GM12873 (cell line): ENCODE measurements around the gene PRKG1.

Experiments used
- TF ChIP-seq, protein P1 (sequence below): IDR thresholded peaks from 2 replicates; pipeline ENCODE4 v1.5.1; 2012; ENCODE audit warnings: low read depth, mild to moderate bottlenecking, moderate library complexity, low read length, control low read depth; ENCODE audit not compliant: insufficient read depth; ENCODE audit errors: missing control alignments

The PRKG1 gene

DNA sequence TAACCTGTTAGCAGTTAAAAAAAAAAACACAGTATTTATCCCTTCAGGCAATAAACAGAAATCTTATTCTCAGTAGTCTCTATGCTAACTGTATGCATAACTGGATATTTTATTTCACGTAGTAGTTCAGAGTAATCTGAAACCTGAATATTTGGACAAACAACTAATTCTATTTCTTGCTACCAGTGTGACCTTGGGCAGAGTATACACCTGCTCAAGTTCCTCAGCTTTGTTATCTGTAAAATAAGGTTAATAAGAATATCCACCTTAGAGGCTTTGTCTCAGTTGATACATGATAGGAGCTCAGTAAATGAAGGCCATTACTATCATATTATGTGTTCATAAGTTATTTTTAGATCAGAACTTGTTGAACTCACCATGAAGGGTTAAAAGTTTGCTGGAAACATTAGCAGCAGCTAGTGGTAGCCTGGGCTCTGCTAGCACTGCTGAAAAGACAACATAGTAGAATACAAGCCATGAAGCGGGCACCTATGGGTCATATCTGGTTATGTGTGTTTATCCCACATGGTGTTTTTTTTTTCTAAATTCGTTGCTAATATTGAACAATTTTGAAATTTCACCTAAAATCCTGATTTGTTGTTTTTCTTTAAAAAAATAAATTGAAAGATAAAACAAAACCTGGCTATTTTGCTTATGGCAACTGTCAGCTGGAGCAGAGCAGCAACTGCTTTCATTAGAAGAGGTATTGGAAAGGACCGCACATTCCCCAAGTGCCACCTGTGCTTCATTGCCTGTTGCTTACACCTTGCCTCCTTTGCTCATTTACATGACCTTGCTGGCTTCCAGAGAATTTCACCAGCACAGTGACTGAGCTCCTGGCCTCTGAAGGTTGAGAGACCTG lies 303.0 kb downstream of the PRKG1 start:
- TF ChIP-seq, protein P1, sequence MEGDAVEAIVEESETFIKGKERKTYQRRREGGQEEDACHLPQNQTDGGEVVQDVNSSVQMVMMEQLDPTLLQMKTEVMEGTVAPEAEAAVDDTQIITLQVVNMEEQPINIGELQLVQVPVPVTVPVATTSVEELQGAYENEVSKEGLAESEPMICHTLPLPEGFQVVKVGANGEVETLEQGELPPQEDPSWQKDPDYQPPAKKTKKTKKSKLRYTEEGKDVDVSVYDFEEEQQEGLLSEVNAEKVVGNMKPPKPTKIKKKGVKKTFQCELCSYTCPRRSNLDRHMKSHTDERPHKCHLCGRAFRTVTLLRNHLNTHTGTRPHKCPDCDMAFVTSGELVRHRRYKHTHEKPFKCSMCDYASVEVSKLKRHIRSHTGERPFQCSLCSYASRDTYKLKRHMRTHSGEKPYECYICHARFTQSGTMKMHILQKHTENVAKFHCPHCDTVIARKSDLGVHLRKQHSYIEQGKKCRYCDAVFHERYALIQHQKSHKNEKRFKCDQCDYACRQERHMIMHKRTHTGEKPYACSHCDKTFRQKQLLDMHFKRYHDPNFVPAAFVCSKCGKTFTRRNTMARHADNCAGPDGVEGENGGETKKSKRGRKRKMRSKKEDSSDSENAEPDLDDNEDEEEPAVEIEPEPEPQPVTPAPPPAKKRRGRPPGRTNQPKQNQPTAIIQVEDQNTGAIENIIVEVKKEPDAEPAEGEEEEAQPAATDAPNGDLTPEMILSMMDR = no peak

DNA sequence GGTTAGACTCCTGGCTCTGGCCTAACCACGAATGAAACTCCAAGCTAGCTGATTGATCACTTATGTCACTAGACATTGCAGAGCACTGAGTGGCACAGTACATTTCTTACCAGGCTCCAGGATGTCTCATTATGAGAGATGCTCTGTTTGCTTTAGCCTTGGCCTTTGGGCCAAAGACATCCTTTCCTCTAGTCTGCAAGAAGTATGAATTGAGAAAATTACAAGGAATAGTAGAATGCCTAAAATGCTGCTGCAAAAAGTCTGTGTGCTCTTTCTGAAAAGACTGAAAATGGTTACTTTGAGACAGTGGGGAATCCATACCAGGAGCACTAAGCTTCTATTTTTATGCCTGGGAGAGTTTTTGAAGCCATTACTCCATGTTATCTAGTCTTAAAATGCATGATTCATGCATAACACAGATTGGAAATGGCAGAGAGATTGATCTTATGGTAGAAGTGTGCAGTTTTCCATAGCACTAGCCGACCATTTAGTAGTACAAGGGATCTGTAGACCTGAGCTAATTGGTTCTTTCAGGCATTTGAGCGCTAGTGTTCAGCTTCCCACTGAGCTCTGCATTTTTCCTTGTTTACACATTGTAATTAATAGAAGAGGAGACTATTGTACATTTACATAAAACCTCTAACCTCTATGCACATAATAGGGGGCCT lies 303.8 kb downstream of the PRKG1 start:
- TF ChIP-seq, protein P1 = no peak

DNA sequence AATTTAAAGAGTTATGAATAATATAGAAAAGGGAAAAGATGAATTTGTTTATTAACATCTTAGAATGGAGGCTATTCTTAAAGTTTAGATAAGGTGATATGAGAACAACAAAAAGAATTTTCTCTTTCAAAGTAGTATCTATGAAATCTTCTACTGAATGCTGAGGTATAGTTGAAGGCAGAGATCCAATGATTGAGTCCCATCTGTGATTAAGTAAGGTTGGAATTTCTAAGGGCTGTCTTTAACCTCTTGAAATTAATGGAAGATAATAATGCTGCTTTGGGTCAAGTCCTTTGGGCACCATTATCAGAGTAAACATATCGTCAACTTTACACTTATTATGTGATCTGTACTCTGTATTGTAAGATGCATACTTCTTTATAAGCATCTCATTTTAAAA lies 307.9 kb downstream of the PRKG1 start:
- TF ChIP-seq, protein P1 = no peak

DNA sequence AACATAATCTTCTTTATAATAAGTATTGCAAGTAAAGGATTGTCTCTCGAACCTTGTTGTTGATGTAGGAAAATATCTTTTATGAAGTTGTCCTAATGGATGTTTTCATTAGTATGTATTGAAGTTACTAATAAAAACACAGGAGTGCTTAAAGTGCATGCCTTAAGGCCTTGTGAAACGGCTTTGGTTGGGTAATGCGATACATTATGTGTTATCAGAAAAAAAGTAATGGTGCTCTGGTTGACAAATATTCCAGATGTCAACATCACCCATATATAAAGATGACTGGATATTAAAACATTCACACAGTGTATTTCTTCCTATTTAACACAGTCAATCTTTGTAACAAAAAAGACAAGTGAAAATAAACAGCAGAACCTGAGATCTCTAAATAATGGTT lies 310.7 kb downstream of the PRKG1 start:
- TF ChIP-seq, protein P1 = no peak

DNA sequence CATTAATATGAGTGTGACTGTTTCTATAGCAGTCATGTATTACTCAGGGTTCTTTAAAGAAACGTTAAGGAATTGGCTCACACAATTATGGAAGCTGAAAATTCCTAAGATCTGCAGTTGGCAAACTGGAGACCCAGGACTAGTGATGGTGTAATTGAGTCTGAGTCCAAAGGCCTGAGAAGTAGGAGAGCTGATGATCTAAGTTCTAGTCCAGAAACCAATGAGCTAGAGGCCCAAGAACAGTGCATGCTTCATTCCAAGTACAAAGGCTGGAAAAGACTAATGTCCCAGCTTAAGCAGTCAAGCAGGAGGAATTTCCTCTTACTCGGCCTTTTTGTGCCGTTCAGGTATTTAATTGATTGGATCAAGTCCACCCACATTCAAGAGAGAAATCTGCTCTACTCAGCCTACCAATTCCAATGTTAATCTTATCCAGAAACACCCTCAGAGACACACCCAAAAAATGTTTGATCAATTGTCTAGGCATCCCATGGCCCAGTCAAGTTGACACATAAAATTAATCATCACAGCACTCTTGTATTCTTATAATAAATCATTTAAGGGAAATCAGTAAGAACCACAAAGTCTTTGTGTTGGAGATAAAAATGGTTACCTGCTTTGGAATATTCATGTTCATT lies 312.1 kb downstream of the PRKG1 start:
- TF ChIP-seq, protein P1 = no peak

DNA sequence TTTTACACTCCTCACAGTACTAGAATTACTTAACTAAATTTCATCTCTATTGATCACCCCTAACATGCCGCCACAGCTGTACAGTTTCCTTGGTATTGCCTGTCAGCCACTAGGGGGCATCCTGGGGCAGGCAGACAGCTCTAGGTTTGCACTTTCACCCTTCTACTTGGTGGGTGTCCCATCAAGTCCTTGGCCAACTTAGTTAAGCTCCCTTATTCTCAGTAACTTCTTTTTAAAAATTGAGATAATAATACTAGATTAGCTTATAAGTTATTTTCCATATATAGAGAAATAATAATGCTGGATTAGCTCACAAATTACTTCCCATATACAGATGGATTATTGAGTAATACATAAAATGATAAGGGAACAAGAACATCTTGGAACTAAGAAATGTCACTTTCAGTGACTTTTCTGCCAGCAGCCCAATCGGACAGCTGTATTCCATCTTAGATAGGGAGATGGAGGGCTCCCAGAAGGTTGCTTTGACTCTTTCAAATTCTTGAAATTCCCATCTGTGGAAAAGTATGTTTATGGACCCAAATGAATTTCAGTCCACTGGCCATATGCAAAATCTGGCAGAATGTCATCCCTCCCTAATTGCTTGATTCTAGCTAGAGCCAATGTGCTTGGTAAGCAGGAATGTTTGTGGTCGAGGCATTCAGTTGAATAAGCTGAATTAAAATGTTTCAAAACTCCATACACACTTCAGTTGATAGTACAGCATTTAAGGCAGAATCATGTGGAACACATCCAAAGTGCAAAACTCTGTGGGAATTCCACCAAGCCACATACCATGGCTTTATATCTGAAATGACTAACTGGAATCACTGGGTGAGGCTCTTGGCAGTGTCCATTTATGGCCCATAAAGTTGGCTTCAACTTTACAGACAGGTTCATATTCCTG lies 315.4 kb downstream of the PRKG1 start:
- TF ChIP-seq, protein P1 = peak; percentile 82
